Fibroblast of skin of left biceps (primary cell): ENCODE results near the gene MRGPRD.

ENCODE experiments used
- DNase-seq, 2 experiments: peaks; one replicate each; pipeline ENCODE4 v3.0.0-alpha.2; 2013; ENCODE audit warnings: low read depth in 2 of 2

Gene MRGPRD

DNA sequence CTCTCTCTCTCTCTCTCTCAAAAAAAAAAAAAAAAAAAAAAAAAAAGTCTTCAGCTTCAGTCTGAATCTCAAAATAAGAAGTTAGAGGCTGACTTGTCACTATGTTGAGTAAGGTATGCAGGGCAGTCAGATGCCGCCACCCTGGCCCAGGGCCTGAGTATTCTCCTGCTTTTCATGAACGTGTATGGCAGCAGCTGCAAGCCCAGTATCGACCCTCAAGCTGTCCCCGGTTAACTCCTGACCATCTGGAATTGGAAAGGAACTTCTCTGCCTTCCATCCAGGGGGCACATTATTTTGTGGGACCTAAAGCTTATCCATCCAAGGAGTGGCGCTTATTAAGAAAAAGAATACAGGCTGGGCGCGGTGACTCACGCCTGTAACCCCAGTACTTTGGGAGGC, 11.4 kb downstream of the MRGPRD start:
- no peak for DNase-seq

DNA sequence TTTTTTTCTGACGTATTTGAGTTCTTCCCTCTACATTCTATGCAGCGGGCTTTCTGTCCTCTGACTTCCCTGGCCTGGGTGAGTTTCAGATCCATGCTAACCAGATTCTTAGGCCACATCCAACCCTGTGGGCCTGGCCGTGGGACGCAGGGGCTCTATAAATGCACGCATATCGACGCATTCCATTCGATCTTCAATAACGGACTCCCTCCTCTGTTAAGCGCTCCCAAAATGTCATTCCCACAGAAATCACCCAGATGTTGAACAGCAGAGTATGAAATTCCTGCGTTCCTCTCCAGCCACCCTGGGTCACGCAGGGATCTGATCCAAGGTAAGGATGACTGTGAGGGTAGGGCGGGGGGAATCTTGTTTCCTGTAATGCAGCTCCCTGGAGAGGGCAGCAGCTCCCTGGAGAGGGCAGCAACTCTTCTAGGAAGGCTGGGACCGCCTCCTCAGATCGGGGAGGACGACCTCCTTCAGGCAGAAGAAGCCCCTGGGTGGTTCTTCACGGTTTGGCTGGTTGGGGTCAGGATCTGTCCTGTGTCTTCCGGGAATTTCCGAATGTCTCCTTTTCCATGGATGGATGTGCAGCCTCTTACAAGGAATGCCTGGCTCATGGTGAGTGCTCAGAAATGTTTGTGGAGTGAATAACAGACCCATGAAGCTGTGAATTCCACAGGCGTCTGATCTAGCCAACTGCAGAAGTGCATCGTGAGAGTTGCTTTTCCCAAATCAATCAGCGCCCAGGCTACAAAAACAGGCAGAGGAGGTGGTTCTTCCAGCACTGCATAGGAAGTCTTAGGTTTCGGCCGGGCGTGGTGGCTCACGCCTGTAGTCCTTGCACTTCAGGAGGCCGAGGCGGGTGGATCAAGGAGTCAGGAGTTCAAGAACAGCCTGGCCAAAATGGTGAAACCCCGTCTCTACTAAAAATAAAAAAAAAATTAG, 12.2 kb downstream of the MRGPRD start:
- DNase-seq = no peak

- no peak for DNase-seq
These were observed 13.6 kb downstream of the MRGPRD start for GRCh38 chr11:68966894-68967780.

DNA sequence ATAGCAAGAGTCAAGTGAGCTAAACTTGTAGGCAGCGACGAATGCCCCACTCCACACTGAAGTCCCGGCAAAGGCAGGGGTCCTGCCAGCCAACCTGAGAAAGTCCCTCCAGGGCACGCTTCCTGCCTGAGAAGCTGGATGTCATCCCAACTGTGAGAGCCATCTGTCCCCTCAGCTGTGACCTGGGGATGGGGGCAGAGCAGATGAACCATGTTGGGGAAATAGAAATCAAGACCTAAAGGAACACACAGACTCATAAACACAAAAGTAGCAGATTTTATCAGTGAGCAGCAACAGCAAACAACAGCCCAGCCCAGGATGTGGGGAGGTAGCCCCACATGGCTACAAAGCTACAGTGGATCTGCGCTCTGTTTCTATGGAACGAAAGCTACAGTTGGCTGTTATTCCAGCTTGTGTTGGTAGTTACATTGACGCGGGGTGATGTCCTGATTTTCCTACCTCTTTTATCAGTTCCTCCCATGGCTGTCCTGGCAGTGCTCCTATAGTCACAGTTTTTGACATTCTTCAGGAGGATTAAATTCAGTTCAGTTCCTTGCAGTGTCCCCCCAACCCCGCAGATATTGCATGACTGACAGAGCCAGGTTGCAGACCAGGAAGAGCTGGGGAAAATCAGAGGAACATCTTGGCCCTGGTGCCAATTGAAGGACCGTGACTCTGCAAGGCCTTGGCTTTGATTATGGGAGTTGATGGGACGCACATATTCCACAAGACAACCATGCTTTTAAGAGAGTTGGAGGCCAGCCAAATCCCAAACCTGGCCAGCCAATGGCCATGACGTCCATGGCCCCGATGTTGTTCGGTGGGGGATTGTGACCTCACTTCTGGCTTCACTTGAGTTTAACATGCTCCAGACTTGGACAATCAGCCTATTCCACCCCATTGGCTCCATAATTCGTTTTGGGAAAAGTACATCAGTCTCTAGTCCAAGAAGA, 14.6 kb downstream of the MRGPRD start:
- DNase-seq = no peak

GRCh38 chr11:68963779-68964178, 17.0 kb downstream of the MRGPRD start:
- DNase-seq = no peak

- no peak for DNase-seq
These were observed 18.1 kb downstream of the MRGPRD start for GRCh38 chr11:68962527-68963250.

- no peak for DNase-seq
These were observed 19.5 kb downstream of the MRGPRD start for GRCh38 chr11:68961245-68961644.

- no peak for DNase-seq
These were observed 20.3 kb downstream of the MRGPRD start for GRCh38 chr11:68960294-68961071.

DNA sequence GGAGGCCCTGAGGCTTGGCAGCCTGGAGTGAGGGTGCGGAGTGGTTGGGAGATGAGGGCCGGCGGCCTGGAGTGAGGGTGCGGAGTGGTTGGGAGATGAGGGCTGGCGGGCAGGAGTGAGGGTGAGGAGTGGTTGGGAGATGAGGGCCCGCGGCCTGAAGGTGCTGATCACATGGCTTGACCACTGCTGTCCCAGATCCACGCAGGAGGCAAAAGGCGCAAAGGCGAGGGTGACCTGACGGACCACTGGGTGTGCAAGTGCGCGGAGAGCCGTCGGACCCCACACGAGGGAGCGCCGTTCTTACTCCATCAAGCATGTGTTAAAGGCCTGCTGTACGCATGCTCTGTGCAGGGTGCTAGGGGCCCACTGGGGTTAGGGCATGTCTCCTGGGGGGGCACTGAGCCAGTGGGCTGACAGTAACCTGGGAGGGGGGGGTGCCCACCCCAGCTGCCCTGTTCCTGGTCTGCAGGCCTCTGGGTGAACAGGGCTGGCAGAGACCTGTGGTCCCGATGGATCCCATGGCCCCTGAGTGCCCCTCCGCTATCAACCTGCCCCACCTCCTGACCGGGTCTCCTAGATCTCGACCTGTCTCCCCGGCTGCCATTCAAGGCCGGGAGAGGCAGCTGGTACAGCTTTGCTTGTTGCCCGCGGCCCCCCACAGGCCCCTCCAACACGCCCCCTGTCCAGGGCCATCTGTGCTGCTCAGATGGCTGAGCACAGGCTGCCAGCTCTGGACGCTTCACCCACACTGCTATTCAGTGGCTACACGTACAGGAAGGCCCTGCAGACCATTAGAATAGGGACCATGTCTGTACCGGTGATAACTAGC, 21.1 kb downstream of the MRGPRD start:
- DNase-seq = no peak

- no peak for DNase-seq
These were observed 22.6 kb downstream of the MRGPRD start for GRCh38 chr11:68958211-68958610.

DNA sequence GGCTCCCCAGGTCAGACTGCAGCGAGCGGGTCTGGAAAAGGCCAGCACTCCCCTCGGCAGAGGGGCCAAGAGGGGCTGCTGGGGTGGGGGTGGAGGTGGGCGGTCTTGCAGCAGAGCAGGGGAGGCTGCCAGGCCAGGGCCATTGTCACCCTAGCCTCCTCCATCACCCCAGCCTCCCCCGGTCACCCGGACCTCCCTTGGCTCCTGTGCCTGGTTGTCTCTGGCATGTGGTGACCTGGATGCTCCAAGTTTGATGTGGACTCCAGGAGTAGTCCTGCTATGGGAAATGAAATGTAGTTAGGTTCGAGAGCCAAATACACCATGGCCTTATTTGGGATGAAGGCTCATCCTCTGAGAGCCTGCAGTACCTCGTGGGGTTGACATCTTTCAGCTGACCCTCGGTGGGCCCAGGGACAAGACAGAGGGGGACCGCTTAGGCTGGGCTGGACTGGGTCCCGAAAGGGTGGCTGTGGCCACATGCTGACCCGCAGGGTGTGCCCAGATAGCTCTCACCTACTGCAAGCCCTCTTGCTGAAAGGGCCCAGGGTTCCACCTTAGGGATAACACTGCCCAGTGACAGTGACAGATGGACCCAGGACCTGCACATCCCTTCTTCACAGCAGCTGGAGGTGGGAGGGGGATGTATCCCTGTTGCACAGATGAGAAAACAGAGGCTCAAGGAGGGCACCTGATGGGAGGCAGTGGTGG, 24.1 kb downstream of the MRGPRD start:
- no peak for DNase-seq

GRCh38 chr11:68956142-68956541, 24.6 kb downstream of the MRGPRD start:
- DNase-seq = no peak

GRCh38 chr11:68955607-68955958, 25.2 kb downstream of the MRGPRD start:
- no peak for DNase-seq

GRCh38 chr11:68954836-68955606, 25.8 kb downstream of the MRGPRD start:
- DNase-seq = no peak

DNA sequence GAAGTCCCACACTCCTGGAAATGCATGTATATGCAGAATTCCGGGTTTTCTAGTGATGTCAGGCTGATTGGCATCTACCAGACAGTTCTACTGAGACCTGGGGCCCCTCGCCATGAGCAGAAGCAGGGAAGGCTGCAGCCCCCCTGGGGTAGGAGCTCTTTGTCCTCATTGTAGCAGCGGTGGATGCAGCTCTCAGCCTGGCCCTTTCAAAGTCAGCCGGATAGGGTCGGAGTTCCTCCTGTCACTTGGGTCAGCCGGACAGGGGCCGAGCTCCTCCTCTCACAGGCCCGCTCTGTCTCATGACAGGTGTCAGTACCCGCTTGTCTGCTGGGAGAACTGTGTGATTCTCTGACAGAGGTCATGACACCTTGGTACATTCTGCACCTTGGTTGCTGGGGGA, 30.0 kb downstream of the MRGPRD start:
- DNase-seq = no peak

- no peak for DNase-seq
These were observed 30.5 kb downstream of the MRGPRD start for GRCh38 chr11:68950270-68950669.

GRCh38 chr11:68948935-68949334, 31.9 kb downstream of the MRGPRD start:
- no peak for DNase-seq

DNA sequence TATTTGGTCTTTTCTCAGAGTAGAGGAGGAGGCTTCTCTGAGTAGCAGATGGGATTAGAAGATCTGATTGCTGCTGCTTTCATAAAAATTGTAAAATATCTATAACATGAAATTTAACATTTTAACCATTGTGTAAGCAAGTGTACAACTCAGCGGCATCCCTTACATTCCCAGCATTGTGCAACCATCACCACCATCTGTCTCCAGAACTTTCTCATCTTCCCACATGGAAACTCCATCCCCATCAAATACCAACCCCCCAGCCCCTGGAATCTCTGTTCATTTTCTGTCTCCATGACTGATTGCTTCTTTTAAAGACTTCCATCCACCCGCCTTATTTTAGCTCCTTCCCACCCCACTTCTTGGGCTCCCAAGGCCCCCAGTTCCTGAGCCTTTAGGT, 32.3 kb downstream of the MRGPRD start:
- peak; percentile 39 to 46 for DNase-seq
